IPS-18a (cell line): ENCODE data around the gene PLOD2.

ENCODE experiments used
- H3K27ac ChIP-seq: one replicate; pipeline ENCODE4 v1.5.1; 2013; ENCODE audit warnings: low read length
- H3K27me3 ChIP-seq: one replicate; pipeline ENCODE4 v1.6.1; 2013; ENCODE audit warnings: mild to moderate bottlenecking, low read length; ENCODE audit not compliant: control insufficient read depth, insufficient read depth
- H3K36me3 ChIP-seq: one replicate; pipeline ENCODE4 v1.6.1; 2013; ENCODE audit warnings: low read depth, low read length; ENCODE audit not compliant: control insufficient read depth
- H3K4me1 ChIP-seq: one replicate; pipeline ENCODE4 v1.6.1; 2013; ENCODE audit warnings: low read depth, low read length; ENCODE audit not compliant: control insufficient read depth
- H3K4me3 ChIP-seq: one replicate; pipeline ENCODE4 v1.5.1; 2013; ENCODE audit warnings: low read length
- H3K9ac ChIP-seq: one replicate; pipeline ENCODE4 v1.6.1; 2013; ENCODE audit warnings: mild to moderate bottlenecking, low read length, moderate library complexity
- H3K9me3 ChIP-seq: one replicate; pipeline ENCODE4 v1.6.1; 2013; ENCODE audit warnings: low read depth, low read length; ENCODE audit not compliant: control insufficient read depth

PLOD2 gene

DNA sequence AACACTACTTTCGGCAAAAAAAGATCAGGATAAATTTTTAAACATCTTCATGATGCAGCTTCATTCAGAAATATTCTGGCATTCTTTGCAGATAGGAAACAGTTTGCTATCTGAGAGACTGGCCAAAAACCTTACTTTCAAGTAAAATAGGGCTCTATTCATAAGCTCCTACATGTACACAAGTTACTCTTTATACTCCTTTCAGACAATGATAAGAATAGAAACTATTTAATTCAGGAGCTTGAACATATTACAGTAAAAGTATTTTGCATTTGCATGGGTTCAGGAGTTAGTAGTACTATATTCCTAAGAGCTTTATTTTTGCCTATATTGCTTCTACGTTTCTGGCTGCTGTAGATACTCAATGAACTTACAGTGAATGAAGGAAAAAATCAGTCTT is 70.5 kb downstream of the PLOD2 start:
- Histone ChIP-seq H3K9me3 (no peaks in the 10 kb centered on the region), H3K27me3 (no peaks in the 10 kb centered on the region), H3K36me3 (no peaks in the 10 kb centered on the region), H3K9ac (no peak overlapping the region), H3K4me3 (no peak overlapping the region), H3K27ac (no peak overlapping the region), H3K4me1 (no peaks in the 10 kb centered on the region)

DNA sequence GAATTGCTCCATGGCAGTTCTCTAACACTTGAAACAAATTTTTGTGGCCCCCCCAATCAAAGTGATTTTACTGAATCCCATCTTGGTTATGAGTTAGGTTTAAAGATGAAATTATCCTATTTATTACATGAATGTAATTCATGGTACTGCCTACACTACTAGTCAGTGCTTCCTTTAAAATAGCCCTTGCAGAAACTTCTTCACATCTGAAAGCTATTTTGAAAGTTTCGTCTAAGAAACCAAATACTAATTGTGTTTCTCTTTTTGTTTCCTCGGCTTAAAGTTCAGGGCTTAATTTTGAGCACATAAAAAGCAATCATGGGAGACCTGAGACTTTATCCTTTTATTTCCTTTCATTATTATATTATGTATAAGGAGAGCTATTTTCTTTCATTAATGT is 72.1 kb downstream of the PLOD2 start:
- no peaks in the 10 kb centered on the region for H3K4me1 ChIP-seq
- H3K9me3 ChIP-seq, result no peaks in the 10 kb centered on the region
- H3K9ac ChIP-seq, result no peak overlapping the region
- no peak overlapping the region for H3K4me3 ChIP-seq
- no peak overlapping the region for H3K27ac ChIP-seq
- no peaks in the 10 kb centered on the region for H3K27me3 ChIP-seq
- no peaks in the 10 kb centered on the region for H3K36me3 ChIP-seq

DNA sequence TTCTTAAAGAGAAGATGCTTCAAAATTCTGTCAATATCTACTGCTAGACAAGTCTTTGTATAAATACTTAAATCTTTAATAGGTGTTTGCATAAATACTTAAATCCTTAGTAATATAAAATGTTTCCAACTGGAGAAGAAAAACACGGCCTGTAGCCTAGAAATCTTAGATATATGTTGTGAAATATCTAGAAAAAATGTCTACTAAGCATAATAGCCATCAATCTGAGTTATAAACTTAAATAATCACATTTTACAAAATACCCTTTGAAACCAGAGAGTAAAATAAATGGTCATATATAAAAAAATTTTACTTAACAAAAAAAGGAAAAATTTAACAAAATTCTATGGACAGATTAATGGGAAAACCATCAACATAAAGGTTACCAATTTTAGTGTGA is 73.9 kb downstream of the PLOD2 start:
- no peak overlapping the region for H3K27ac ChIP-seq
- H3K9ac ChIP-seq, result no peak overlapping the region
- H3K9me3 ChIP-seq, result no peaks in the 10 kb centered on the region
- no peaks in the 10 kb centered on the region for H3K36me3 ChIP-seq
- no peaks in the 10 kb centered on the region for H3K27me3 ChIP-seq
- no peak overlapping the region for H3K4me3 ChIP-seq
- no peaks in the 10 kb centered on the region for H3K4me1 ChIP-seq

DNA sequence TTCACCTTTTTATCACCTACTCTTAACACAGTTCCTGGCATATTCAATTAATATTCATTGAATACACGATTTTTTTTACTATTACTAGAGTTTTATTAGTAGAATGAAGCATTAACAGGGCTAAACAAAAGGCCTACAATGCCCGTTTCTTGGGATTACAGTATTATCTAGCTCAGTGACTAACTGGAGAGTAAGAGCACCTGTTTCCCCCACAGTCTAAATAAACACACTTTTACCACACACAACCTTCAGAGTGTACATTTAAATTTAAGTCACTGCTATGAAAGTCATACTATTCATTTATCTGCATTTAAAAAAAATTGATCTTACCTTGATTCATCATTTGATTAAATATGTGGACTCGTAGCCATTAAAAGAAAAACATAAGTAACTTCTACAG is 74.8 kb downstream of the PLOD2 start:
- Histone ChIP-seq H3K9ac (no peak overlapping the region), H3K4me1 (no peaks in the 10 kb centered on the region), H3K4me3 (no peak overlapping the region), H3K9me3 (no peaks in the 10 kb centered on the region), H3K27me3 (no peaks in the 10 kb centered on the region), H3K36me3 (no peaks in the 10 kb centered on the region), H3K27ac (no peak overlapping the region)

DNA sequence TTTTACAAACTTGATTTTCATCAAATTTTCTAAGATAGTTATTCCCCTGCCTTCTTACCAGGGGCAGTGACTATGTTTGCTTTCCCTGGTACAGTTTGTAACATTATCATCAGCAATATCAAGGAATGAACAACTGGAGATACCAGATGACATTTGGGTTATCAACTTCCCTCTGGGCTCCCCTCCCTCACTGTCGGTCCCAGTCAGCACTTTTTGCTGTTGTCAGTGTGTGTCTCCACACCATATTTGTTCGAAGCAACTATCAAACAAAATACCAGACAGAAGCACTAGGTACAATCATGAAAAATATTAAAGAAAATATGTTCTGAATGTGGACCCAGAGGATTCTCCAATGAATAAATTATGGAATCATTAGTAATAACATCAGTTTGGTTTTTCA is 75.3 kb downstream of the PLOD2 start:
- no peaks in the 10 kb centered on the region for H3K27me3 ChIP-seq
- no peaks in the 10 kb centered on the region for H3K9me3 ChIP-seq
- H3K36me3 ChIP-seq, result no peaks in the 10 kb centered on the region
- H3K4me3 ChIP-seq, result no peak overlapping the region
- H3K4me1 ChIP-seq, result no peaks in the 10 kb centered on the region
- no peak overlapping the region for H3K9ac ChIP-seq
- H3K27ac ChIP-seq, result no peak overlapping the region

DNA sequence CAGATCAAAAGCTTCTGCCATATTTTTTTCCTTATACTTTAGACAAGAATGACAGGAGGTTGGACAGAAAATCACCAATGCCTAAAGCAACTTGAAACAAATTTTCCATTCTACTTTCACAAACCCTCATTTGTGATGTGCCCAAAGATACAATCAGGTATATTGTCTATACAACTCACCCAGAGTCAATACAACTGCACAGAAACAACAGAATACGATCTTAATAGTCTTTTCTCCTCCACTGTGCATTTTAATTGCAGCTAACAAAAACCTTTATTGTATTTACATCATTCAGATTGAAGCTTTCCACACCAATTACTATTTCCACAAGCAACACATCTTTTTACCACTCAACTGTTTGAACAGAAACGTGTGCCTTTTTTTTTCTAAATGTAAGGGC is 80.4 kb downstream of the PLOD2 start:
- H3K27ac ChIP-seq, result no peak overlapping the region
- no peak overlapping the region for H3K4me3 ChIP-seq
- no peaks in the 10 kb centered on the region for H3K27me3 ChIP-seq
- H3K9ac ChIP-seq, result no peak overlapping the region
- no peaks in the 10 kb centered on the region for H3K36me3 ChIP-seq
- no peaks in the 10 kb centered on the region for H3K9me3 ChIP-seq
- no peaks in the 10 kb centered on the region for H3K4me1 ChIP-seq

DNA sequence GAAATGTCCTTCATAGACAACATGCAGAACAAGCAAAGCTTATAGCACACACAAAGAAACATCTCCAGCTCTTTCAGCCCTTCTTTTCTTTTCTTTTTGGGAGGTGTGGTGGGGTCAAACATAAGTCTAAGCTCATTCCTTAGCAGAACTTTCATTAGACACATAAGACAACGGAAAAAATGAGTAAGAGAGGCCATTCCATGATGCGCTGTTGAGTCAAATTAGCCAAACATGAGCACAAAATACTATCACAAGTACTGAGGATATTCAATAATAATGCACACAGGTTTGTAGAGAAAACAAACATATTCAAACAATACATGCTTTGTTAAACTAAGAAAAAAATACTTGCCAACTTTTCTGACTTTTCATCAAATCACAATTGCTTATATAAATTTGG is 83.0 kb downstream of the PLOD2 start:
- Histone ChIP-seq H3K27me3 (no peaks in the 10 kb centered on the region), H3K36me3 (no peaks in the 10 kb centered on the region), H3K9ac (no peak overlapping the region), H3K27ac (no peak overlapping the region), H3K4me3 (no peak overlapping the region), H3K9me3 (no peaks in the 10 kb centered on the region), H3K4me1 (peaks cover 7% of the 10 kb centered on the region)

DNA sequence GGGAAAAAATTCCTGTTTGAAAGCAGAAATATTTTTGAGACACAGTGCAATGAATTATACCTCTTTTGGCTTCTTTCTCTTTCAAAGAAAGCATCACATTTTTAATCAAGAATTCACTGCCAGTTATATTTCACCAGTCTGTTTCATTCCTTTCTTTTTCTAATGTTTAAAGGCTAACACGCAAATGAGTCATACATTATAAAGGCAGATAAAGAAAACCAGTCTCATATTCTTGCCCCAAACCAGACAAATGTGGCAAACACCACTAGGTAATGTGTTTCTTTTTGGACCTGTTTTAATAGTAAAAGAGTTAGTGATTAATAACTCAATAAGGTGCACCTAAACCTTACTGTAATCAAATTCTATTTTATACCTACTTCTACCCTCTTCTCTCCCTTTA is 83.8 kb downstream of the PLOD2 start:
- Histone ChIP-seq H3K9me3 (no peaks in the 10 kb centered on the region), H3K4me3 (no peak overlapping the region), H3K27me3 (no peaks in the 10 kb centered on the region), H3K27ac (no peak overlapping the region), H3K9ac (no peak overlapping the region), H3K36me3 (no peaks in the 10 kb centered on the region), H3K4me1 (peaks cover 7% of the 10 kb centered on the region)

DNA sequence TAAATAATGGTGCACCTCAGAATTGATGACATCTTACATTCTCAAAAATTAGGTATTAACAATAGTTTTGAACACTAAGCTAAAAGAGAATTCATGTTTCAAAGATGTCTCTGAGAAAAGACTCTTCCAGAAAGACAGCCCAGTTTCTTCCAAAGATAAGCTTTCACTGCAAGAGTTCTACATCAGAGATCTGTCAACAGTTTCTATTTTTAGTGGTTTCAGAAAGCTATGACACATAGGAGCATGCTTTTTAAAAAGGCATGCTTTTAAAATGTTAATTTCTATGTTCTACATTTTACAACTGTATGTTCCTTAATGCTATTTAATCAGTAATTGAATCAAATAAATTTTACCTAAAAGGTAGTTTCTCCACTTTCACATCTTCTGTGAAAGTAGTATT is 88.2 kb downstream of the PLOD2 start:
- Histone ChIP-seq H3K4me1 (peaks cover 7% of the 10 kb centered on the region), H3K9ac (no peak overlapping the region), H3K4me3 (no peak overlapping the region), H3K9me3 (no peaks in the 10 kb centered on the region), H3K36me3 (no peaks in the 10 kb centered on the region), H3K27ac (no peak overlapping the region), H3K27me3 (no peaks in the 10 kb centered on the region)

DNA sequence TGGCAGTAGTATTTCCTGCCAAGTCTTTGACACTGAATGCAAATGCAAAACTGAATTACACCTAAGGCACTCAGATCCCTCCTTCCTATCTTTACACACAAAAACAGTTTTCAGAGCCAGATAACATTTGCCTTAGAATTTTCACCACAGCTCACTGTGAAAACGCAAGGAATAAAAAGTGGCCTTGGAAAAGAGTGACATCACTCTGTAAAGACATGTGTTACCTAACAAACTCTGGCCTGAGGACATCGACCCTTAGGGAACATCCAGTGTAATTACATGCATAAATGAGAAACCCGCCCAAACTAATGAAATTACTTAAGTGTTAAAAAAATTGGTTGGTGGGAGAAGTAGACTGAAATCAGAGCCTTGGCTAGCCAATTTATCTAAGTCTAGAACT is 88.9 kb downstream of the PLOD2 start:
- peaks cover 7% of the 10 kb centered on the region for H3K4me1 ChIP-seq
- H3K36me3 ChIP-seq, result no peaks in the 10 kb centered on the region
- H3K27ac ChIP-seq, result no peak overlapping the region
- H3K4me3 ChIP-seq, result no peak overlapping the region
- H3K27me3 ChIP-seq, result no peaks in the 10 kb centered on the region
- no peaks in the 10 kb centered on the region for H3K9me3 ChIP-seq
- H3K9ac ChIP-seq, result no peak overlapping the region

DNA sequence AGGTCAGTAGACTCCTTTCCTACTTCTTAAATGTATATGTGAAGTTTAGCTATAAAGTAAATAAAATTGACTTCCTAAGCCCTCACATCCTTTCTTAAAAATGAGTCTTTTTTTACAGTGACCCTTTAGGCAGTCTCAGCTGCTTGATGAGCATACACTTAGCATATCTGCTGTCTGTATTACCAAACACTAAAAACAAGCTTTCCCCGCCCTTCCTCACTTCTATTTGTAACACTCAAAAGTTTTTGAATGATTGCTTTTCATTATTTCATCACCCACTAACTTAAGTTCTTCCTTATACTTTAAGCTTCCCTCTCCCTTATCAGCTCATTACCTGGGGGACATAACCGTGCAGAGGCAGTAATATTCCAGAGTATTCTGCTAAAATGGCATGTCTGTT is 89.4 kb downstream of the PLOD2 start:
- Histone ChIP-seq H3K4me3 (no peak overlapping the region), H3K27me3 (no peaks in the 10 kb centered on the region), H3K4me1 (peaks cover 7% of the 10 kb centered on the region), H3K9me3 (no peaks in the 10 kb centered on the region), H3K9ac (no peak overlapping the region), H3K27ac (no peak overlapping the region), H3K36me3 (no peaks in the 10 kb centered on the region)

DNA sequence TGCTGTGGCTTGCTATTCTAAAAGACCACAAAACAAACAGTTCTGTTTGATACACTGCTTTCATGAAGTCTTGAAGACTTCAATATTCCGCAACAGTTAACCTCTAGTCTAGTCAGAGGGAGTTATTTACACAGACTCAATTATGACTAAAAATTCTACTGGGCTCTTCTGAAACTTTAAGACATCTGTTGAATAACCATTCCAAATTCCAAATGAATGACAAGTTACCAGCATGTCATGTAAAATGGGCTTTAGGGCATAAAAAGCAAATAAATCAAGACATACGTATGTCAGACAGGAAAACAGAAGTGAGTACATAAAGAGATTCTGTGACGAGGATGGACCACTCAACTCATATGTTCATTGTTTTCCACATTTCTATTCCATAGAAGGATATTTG is 93.9 kb downstream of the PLOD2 start:
- no peaks in the 10 kb centered on the region for H3K4me1 ChIP-seq
- no peak overlapping the region for H3K27ac ChIP-seq
- H3K36me3 ChIP-seq, result no peaks in the 10 kb centered on the region
- no peaks in the 10 kb centered on the region for H3K9me3 ChIP-seq
- H3K27me3 ChIP-seq, result no peaks in the 10 kb centered on the region
- H3K9ac ChIP-seq, result no peak overlapping the region
- no peak overlapping the region for H3K4me3 ChIP-seq
